ENCODE data around the gene SSR4.

DNA sequence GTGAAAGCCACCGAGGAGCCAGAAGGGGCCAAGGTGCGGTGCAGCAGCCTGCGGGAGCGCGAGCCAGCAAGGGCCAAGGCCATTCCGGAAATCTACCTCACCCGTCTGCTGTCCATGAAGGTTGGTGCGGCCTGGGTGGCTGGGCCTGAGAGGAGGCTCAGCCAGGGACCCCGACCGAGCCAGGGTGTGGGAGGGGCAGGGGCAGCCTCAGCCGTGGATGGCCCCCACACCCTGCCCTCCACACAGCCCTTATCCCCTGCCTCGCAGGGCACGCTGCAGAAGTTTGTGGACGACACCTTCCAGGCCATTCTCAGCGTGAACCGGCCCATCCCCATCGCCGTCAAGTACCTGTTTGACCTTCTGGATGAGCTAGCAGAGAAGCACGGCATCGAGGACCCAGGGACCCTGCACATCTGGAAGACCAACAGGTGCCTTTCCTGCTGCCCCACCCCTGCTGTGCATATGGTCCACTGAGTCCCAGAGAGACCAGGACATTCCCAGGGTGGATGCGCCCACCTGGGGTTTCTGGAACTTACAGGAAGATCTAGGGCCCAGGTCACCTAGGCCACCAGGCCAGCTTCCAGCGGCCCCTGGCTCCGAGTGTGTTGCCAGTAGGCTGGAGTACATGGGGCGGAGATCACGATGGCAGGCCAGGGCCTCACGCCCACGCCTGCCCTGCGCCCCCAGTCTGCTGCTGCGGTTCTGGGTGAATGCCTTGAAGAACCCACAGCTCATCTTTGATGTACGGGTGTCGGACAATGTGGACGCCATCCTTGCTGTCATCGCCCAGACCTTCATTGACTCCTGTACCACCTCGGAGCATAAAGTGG, 17.0 kb upstream of the SSR4 start:
- TF ChIP-seq, protein P1, sequence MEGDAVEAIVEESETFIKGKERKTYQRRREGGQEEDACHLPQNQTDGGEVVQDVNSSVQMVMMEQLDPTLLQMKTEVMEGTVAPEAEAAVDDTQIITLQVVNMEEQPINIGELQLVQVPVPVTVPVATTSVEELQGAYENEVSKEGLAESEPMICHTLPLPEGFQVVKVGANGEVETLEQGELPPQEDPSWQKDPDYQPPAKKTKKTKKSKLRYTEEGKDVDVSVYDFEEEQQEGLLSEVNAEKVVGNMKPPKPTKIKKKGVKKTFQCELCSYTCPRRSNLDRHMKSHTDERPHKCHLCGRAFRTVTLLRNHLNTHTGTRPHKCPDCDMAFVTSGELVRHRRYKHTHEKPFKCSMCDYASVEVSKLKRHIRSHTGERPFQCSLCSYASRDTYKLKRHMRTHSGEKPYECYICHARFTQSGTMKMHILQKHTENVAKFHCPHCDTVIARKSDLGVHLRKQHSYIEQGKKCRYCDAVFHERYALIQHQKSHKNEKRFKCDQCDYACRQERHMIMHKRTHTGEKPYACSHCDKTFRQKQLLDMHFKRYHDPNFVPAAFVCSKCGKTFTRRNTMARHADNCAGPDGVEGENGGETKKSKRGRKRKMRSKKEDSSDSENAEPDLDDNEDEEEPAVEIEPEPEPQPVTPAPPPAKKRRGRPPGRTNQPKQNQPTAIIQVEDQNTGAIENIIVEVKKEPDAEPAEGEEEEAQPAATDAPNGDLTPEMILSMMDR (tag by site-specific recombination; IDR thresholded peaks at IDR 0.05): no peak
- TF ChIP-seq ZNF776 (tag by site-specific recombination; IDR thresholded peaks at IDR 0.05; ENCODE audit: borderline replicate concordance) (no peak), ZNF561 (tag by site-specific recombination; IDR thresholded peaks at IDR 0.05; ENCODE audit: borderline replicate concordance) (no peak), ZNF16 (tag by site-specific recombination; IDR thresholded peaks at IDR 0.05; ENCODE audit: low read depth) (no peak)
- TF ChIP-seq, protein P2, sequence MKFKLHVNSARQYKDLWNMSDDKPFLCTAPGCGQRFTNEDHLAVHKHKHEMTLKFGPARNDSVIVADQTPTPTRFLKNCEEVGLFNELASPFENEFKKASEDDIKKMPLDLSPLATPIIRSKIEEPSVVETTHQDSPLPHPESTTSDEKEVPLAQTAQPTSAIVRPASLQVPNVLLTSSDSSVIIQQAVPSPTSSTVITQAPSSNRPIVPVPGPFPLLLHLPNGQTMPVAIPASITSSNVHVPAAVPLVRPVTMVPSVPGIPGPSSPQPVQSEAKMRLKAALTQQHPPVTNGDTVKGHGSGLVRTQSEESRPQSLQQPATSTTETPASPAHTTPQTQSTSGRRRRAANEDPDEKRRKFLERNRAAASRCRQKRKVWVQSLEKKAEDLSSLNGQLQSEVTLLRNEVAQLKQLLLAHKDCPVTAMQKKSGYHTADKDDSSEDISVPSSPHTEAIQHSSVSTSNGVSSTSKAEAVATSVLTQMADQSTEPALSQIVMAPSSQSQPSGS (tag by site-specific recombination; IDR thresholded peaks at IDR 0.05; ENCODE audit: low read depth): no peak
- TF ChIP-seq, protein P3, sequence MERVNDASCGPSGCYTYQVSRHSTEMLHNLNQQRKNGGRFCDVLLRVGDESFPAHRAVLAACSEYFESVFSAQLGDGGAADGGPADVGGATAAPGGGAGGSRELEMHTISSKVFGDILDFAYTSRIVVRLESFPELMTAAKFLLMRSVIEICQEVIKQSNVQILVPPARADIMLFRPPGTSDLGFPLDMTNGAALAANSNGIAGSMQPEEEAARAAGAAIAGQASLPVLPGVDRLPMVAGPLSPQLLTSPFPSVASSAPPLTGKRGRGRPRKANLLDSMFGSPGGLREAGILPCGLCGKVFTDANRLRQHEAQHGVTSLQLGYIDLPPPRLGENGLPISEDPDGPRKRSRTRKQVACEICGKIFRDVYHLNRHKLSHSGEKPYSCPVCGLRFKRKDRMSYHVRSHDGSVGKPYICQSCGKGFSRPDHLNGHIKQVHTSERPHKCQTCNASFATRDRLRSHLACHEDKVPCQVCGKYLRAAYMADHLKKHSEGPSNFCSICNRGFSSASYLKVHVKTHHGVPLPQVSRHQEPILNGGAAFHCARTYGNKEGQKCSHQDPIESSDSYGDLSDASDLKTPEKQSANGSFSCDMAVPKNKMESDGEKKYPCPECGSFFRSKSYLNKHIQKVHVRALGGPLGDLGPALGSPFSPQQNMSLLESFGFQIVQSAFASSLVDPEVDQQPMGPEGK (tag by site-specific recombination; IDR thresholded peaks at IDR 0.05): no peak
- TF ChIP-seq, protein P4, sequence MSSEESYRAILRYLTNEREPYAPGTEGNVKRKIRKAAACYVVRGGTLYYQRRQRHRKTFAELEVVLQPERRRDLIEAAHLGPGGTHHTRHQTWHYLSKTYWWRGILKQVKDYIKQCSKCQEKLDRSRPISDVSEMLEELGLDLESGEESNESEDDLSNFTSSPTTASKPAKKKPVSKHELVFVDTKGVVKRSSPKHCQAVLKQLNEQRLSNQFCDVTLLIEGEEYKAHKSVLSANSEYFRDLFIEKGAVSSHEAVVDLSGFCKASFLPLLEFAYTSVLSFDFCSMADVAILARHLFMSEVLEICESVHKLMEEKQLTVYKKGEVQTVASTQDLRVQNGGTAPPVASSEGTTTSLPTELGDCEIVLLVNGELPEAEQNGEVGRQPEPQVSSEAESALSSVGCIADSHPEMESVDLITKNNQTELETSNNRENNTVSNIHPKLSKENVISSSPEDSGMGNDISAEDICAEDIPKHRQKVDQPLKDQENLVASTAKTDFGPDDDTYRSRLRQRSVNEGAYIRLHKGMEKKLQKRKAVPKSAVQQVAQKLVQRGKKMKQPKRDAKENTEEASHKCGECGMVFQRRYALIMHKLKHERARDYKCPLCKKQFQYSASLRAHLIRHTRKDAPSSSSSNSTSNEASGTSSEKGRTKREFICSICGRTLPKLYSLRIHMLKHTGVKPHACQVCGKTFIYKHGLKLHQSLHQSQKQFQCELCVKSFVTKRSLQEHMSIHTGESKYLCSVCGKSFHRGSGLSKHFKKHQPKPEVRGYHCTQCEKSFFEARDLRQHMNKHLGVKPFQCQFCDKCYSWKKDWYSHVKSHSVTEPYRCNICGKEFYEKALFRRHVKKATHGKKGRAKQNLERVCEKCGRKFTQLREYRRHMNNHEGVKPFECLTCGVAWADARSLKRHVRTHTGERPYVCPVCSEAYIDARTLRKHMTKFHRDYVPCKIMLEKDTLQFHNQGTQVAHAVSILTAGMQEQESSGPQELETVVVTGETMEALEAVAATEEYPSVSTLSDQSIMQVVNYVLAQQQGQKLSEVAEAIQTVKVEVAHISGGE (tag by site-specific recombination; conservative IDR thresholded peaks at IDR 0.05; ENCODE audit: low read depth): no peak
